ENCODE measurements around the gene SLC6A8. TPM values are rescaled to one million over a fixed set of nuclear protein-coding genes. Genes with fewer than 3 reads are reported as not detected.

The SLC6A8 gene
- total RNA-seq, 1 donor from 2014 or later = 94.1 TPM

DNA sequence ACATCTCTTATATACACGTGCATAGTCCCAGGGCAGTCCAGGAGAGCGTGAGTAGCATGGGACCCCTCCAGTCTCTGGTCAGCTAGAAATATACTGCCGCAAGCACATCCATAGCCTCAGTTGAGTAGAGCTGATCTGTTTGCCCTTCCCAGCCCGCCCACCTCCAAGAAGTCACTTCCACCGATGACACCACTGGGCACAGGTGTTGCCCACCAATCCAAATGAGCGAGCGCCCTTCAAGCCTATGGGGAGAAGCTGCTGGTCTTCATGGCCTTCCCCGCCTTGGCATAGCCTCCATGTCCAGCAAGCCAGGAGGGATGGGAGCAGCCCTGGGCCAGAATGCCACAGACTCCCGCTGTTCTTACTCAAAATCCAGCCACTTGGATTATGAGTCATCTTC is 30.6 kb upstream of the SLC6A8 start:
- Histone ChIP-seq H3F3A (ENCODE audit: low read depth) (no peaks in the 10 kb centered on the region), H3K4me1 (no peaks in the 10 kb centered on the region), H3K27me3 (peaks cover 20% of the 10 kb centered on the region), H2AFZ (replicated peaks) (no peak overlapping the region), H3K9me3 (ENCODE audit: low read depth) (peaks cover 14% of the 10 kb centered on the region), H4K20me1 (ENCODE audit: low read depth) (no peaks in the 10 kb centered on the region), H3K27ac (no peak overlapping the region), H3K4me2 (no peak overlapping the region), H3K9ac (no peak overlapping the region), H3K4me3 (no peak overlapping the region), H3K36me3 (no peaks in the 10 kb centered on the region), H3K79me2 (ENCODE audit: low read depth) (no peaks in the 10 kb centered on the region)
- Mint-ChIP-seq H3K4me3 (no peak overlapping the region), H3K27me3 (ENCODE audit: insufficient read depth, low read depth) (peaks cover 9% of the 10 kb centered on the region), H3K27ac (no peak overlapping the region), H3K36me3 (no peaks in the 10 kb centered on the region), H3K4me1 (no peaks in the 10 kb centered on the region), H3K9me3 (peaks cover 55% of the 10 kb centered on the region)
- no peak for DNase-seq (ENCODE audit: low spot score)
- TF ChIP-seq EZH2 (IDR thresholded peaks at IDR 0.05) (no peak), EZH2phosphoT487 (IDR thresholded peaks at IDR 0.05) (no peak)
- TF ChIP-seq, protein P1, sequence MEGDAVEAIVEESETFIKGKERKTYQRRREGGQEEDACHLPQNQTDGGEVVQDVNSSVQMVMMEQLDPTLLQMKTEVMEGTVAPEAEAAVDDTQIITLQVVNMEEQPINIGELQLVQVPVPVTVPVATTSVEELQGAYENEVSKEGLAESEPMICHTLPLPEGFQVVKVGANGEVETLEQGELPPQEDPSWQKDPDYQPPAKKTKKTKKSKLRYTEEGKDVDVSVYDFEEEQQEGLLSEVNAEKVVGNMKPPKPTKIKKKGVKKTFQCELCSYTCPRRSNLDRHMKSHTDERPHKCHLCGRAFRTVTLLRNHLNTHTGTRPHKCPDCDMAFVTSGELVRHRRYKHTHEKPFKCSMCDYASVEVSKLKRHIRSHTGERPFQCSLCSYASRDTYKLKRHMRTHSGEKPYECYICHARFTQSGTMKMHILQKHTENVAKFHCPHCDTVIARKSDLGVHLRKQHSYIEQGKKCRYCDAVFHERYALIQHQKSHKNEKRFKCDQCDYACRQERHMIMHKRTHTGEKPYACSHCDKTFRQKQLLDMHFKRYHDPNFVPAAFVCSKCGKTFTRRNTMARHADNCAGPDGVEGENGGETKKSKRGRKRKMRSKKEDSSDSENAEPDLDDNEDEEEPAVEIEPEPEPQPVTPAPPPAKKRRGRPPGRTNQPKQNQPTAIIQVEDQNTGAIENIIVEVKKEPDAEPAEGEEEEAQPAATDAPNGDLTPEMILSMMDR (IDR thresholded peaks at IDR 0.05) = no peak

DNA sequence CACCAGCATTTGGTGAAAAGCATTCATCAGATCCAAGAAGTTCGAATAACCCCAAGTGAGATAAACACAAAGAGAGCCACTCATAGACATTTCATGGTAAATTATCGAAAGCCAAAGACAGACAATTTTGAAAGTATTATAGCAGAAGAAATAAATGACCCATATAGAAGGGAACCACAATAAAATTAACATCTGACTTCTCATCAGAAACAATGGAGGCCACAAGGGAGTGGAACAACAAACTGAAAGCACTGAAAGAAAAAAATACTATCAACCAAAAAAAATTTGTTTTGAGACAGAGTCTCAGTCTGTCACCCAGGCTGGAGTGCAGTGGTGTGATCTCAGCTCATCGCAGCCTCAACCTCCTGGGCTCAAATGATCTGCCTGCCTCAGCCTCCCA is 28.5 kb upstream of the SLC6A8 start:
- H3K4me1 Mint-ChIP-seq = no peaks in the 10 kb centered on the region
- Histone ChIP-seq H4K20me1 (ENCODE audit: low read depth) (no peaks in the 10 kb centered on the region), H3K27me3 (peaks cover 38% of the 10 kb centered on the region), H3F3A (ENCODE audit: low read depth) (no peaks in the 10 kb centered on the region), H3K4me1 (no peaks in the 10 kb centered on the region), H3K4me3 (no peak overlapping the region), H3K36me3 (no peaks in the 10 kb centered on the region), H3K79me2 (ENCODE audit: low read depth) (no peaks in the 10 kb centered on the region), H3K9me3 (ENCODE audit: low read depth) (peaks cover 1% of the 10 kb centered on the region), H2AFZ (replicated peaks) (no peak overlapping the region), H3K9ac (no peak overlapping the region), H3K4me2 (no peak overlapping the region), H3K27ac (no peak overlapping the region)
- DNase-seq (ENCODE audit: low spot score) = no peak
- H3K9me3 Mint-ChIP-seq = peaks cover 47% of the 10 kb centered on the region
- peaks cover 16% of the 10 kb centered on the region for H3K27me3 Mint-ChIP-seq (ENCODE audit: insufficient read depth, low read depth)
- no peak overlapping the region for H3K27ac Mint-ChIP-seq
- H3K36me3 Mint-ChIP-seq = no peaks in the 10 kb centered on the region
- no peak overlapping the region for H3K4me3 Mint-ChIP-seq
- no peak for TF ChIP-seq EZH2phosphoT487 (IDR thresholded peaks at IDR 0.05)
- no peak for TF ChIP-seq EZH2 (IDR thresholded peaks at IDR 0.05)
- TF ChIP-seq, protein P1 (IDR thresholded peaks at IDR 0.05) = no peak

DNA sequence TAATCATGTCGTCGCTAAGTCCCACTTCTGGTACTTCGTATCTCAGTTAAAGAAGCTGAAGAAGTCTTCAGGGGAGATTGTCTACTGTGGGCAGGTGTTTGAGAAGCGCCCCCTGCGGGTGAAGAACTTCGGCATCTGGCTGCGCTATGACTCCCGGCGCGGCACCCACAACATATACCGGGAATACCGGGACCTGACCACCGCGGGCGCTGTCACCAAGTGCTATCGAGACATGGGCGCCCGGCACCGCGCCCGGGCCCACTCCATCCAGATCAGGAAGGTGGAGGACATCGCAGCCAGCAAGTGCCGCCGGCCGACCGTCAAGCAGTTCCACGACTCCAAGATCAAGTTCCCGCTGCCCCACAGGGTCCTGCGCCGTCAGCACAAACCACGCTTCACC is 25.5 kb upstream of the SLC6A8 start:
- TF ChIP-seq, protein P1 (IDR thresholded peaks at IDR 0.05) = peak; percentile 57
- no peak for TF ChIP-seq EZH2phosphoT487 (IDR thresholded peaks at IDR 0.05)
- Mint-ChIP-seq H3K27me3 (ENCODE audit: insufficient read depth, low read depth) (peaks cover 21% of the 10 kb centered on the region), H3K36me3 (peaks cover 2% of the 10 kb centered on the region), H3K9me3 (peaks cover 50% of the 10 kb centered on the region), H3K4me1 (no peaks in the 10 kb centered on the region), H3K27ac (no peak overlapping the region), H3K4me3 (no peak overlapping the region)
- Histone ChIP-seq H3K4me2 (no peak overlapping the region), H3K9me3 (ENCODE audit: low read depth) (no peaks in the 10 kb centered on the region), H4K20me1 (ENCODE audit: low read depth) (no peaks in the 10 kb centered on the region), H2AFZ (replicated peaks) (no peak overlapping the region), H3K27ac (no peak overlapping the region), H3K27me3 (peaks cover 41% of the 10 kb centered on the region), H3K4me3 (no peak overlapping the region), H3K79me2 (ENCODE audit: low read depth) (no peaks in the 10 kb centered on the region), H3F3A (ENCODE audit: low read depth) (no peaks in the 10 kb centered on the region), H3K36me3 (no peaks in the 10 kb centered on the region), H3K4me1 (no peaks in the 10 kb centered on the region), H3K9ac (no peak overlapping the region)
- DNase-seq (ENCODE audit: low spot score) = peak; percentile 64

Measured in neural progenitor cell (in vitro differentiated cells).